Upper lobe of left lung (tissue), 6 donors: Measurements from ENCODE around the gene KIRREL2. TPM values are rescaled to one million over a fixed set of nuclear protein-coding genes. Genes with fewer than 3 reads are reported as not detected.
"Not testable (repeated sequence)": the region's sequence is repeated elsewhere in the genome, so short reads cannot be mapped to it uniquely, and the experiment has no call there.

Experiments used
- ATAC-seq, 2 donors: fragments of 200-7000 bp; cut with Tn5 transposase; one replicate each; pipeline ENCODE4 v1.9.1; 2022; ENCODE audit warnings: mild to moderate bottlenecking in 2 of 2, moderate library complexity in 2 of 2; ENCODE audit not compliant: low FRiP score in 2 of 2
- DNase-seq, 2 donors: peaks; one replicate each; pipeline ENCODE4 v3.0.0-alpha.2; 2019 to 2020
- H3K27ac ChIP-seq, 4 donors: fragments of 200-600 bp; sonication (generic); one replicate each; pipeline ENCODE4 v1.5.1; 2016 to 2019
- H3K27me3 ChIP-seq, 4 donors: fragments of 200-600 bp; sonication (generic); one replicate each; pipeline ENCODE4 v1.5.1; 2017 to 2019
- H3K36me3 ChIP-seq, 4 donors: fragments of 200-600 bp; sonication (generic); one replicate each; pipeline ENCODE4 v1.5.1; 2016 to 2019
- H3K4me1 ChIP-seq, 4 donors: fragments of 200-600 bp; sonication (generic); one replicate each; pipeline ENCODE4 v1.5.1; 2018 to 2019
- H3K4me3 ChIP-seq, 4 donors: fragments of 200-600 bp; sonication (generic); one replicate each; pipeline ENCODE4 v1.5.1; 2017 to 2019; ENCODE audit warnings: mild to moderate bottlenecking in 2 of 4, moderate library complexity in 1 of 4
- H3K9me3 ChIP-seq, 4 donors: fragments of 200-600 bp; sonication (generic); one replicate each; pipeline ENCODE4 v1.5.1; 2018 to 2019
- EP300 ChIP-seq, 4 donors: sonication (generic); formaldehyde crosslinking; IDR thresholded peaks; one replicate each; pipeline ENCODE4 v1.5.1; 2017; ENCODE audit warnings: antibody characterized with exemption in 4 of 4, control low read depth in 2 of 4
- POLR2A ChIP-seq, 4 donors: fragments of 450-650 bp; IDR thresholded peaks; one replicate each; pipeline ENCODE4 v1.5.1; 2016 to 2017; ENCODE audit warnings: antibody characterized with exemption in 4 of 4, mild to moderate bottlenecking in 2 of 4
- POLR2AphosphoS5 ChIP-seq, 2 donors: sonication (generic); formaldehyde crosslinking; IDR thresholded peaks; one replicate each; pipeline ENCODE4 v1.5.1; 2017; ENCODE audit warnings: antibody characterized with exemption in 2 of 2
- WGBS, 2 donors: methylation state at CpG; one replicate each; pipeline ENCODE4 v1.1.5; 2017 to 2018; 5-methylcytosine and 5-hydroxymethylcytosine counted together
- total RNA-seq, 6 donors: library from RNA; depleted of rRNA in 4 of 6; stranded (reverse); fragments of >200 nt in 4 of 6; gene quantifications; one replicate each; pipeline versions ENCODE4 v1.1.0 to v1.2.1, GENCODE V29; 2016 to 2021
- TF ChIP-seq, protein P1 (sequence below), 6 experiments: fragments of 450-650 bp in 4 of 6; fragments of 200-600 bp in 2 of 6; sonication (generic) in 2 of 6; IDR thresholded peaks; one replicate each; pipeline ENCODE4 v1.5.1; 2016 to 2019; ENCODE audit warnings: antibody characterized with exemption in 6 of 6
- donor health status: DM: no; HTN: no; CAD: no; lungs with moderate emphysema.
- donor health status: DM: no; HTN: yes; CAD: no; lungs with severe emphysema.

KIRREL2 gene
- total RNA-seq, 6 donors from 2014 or later, result 0.07 TPM; not detected in 5

DNA sequence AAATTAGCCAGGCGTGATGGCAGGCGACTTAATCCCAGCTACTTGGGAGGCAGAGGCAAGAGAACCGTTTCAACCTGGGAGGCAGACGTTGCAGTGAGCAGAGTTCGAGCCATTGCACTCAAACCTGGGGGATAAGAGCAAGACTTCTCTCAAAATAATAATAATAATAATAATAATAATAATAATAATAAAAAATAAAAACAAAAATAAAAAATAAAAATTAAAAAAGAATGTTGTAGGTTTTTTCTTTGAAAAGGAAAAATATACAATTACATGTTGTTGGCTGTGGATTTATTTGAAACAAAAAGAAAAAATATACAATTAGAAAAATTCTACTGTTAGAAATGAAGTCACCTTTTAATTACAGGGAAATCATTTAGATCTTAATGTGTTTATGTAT, 32.6 kb upstream of the KIRREL2 start:
- no peaks in the 10 kb centered on the region for H3K9me3 ChIP-seq
- no peaks in the 10 kb centered on the region for H3K4me1 ChIP-seq
- no peak overlapping the region for H3K27ac ChIP-seq
- H3K4me3 ChIP-seq, result no peak overlapping the region
- H3K36me3 ChIP-seq, result no peaks in the 10 kb centered on the region
- WGBS, 2 donors, result 74 to 78% methylated on average over 5 of the region's 5 CpGs
- TF ChIP-seq, protein P1, sequence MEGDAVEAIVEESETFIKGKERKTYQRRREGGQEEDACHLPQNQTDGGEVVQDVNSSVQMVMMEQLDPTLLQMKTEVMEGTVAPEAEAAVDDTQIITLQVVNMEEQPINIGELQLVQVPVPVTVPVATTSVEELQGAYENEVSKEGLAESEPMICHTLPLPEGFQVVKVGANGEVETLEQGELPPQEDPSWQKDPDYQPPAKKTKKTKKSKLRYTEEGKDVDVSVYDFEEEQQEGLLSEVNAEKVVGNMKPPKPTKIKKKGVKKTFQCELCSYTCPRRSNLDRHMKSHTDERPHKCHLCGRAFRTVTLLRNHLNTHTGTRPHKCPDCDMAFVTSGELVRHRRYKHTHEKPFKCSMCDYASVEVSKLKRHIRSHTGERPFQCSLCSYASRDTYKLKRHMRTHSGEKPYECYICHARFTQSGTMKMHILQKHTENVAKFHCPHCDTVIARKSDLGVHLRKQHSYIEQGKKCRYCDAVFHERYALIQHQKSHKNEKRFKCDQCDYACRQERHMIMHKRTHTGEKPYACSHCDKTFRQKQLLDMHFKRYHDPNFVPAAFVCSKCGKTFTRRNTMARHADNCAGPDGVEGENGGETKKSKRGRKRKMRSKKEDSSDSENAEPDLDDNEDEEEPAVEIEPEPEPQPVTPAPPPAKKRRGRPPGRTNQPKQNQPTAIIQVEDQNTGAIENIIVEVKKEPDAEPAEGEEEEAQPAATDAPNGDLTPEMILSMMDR (IDR thresholded peaks at IDR 0.05), result no peak
- TF ChIP-seq POLR2AphosphoS5 (IDR thresholded peaks at IDR 0.05) (no peak), POLR2A (IDR thresholded peaks at IDR 0.05) (no peak), EP300 (IDR thresholded peaks at IDR 0.05) (no peak)
- H3K27me3 ChIP-seq, result no peaks in the 10 kb centered on the region
- no peak for DNase-seq
- ATAC-seq, result no peak

DNA sequence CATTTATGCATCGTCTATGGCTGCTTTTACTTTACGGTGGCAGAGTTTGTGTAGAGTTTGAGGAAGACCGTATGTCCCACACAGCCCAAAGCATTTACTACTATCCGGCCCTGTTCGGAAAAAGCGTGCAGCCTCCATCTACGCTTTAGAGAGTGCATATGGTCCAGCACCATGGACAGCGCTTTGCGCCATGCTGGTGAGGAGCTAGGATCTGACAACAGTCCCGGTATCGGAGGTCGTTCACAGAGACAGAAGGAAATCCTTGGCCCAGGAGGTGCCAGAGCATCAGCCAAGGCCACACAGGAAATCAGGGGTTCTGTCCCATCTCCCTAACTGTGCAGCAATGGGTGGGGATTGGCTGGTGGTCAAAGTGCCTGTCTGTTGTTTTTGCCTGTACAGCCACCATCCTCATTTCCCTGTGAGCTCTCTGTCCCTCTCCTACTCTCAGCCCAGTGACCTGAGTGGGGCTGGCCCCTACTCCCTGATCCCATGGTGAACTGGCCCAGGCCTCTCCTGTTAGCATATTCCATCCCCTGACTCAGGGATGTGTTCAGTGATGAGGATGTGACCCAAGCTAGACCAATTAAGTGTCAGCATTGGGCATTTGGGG, 27.9 kb upstream of the KIRREL2 start:
- no peaks in the 10 kb centered on the region for H3K4me1 ChIP-seq
- no peaks in the 10 kb centered on the region for H3K27me3 ChIP-seq

DNA sequence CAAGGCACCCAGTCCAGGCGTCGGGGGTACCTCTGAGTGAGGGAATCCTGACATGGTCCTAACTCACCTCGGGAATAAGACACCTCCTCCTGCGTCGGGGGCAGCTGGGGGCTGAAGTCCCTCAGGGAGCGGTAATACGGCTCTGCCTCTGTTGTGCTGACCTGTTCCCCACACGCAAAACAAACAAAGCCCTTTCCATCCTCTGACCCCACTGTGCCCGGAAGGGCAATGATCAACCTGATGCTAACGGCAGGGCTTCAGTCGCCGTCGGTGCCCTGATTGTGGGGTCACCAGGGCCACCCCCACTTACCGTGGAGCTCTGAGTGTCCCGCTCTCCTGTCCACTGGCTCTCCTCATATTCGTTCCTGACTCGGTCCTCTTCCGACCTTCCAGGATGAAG, 25.7 kb upstream of the KIRREL2 start:
- ATAC-seq, result no peak

More for the DNA sequence above, 27.9 kb upstream of the KIRREL2 start:
- Histone ChIP-seq H3K36me3 (no peaks in the 10 kb centered on the region), H3K4me3 (no peak overlapping the region), H3K9me3 (no peaks in the 10 kb centered on the region), H3K27ac (no peak overlapping the region)
- DNase-seq, result no peak
- 12% methylated on average over 12 of the region's 12 CpGs for WGBS, 2 donors
- ATAC-seq, result peak; percentile 38 to 49
- TF ChIP-seq, protein P1 (IDR thresholded peaks at IDR 0.05), result no peak
- TF ChIP-seq POLR2A (IDR thresholded peaks at IDR 0.05) (no peak), POLR2AphosphoS5 (IDR thresholded peaks at IDR 0.05) (no peak), EP300 (IDR thresholded peaks at IDR 0.05) (no peak)

DNA sequence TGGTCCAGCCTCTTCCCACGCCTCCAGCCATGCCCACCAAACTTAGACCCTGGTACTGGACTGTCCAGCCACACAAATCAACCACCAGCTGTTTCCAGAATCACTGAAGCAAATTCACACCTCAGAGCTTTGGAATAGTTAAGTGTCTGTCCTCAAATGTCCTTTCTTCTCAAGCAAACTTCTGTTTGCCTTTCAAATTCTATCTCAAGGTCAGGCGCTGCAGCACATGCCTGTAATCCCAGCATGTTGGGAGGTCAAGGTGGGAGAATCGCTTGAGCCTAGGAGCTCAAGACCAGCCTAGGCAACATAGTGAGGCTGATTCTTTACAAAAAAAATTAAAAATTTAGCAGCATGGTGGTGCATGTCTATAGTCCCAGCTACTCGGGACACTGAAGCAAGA, 24.7 kb upstream of the KIRREL2 start:
- no peaks in the 10 kb centered on the region for H3K27me3 ChIP-seq
- ATAC-seq (no peak), DNase-seq (no peak)
- H3K27ac ChIP-seq, result no peak overlapping the region
- TF ChIP-seq POLR2A (IDR thresholded peaks at IDR 0.05), result no peak
- TF ChIP-seq, protein P1 (IDR thresholded peaks at IDR 0.05), result no peak
- TF ChIP-seq POLR2AphosphoS5 (IDR thresholded peaks at IDR 0.05), result no peak
- no peak for TF ChIP-seq EP300 (IDR thresholded peaks at IDR 0.05)
- H3K4me3 ChIP-seq, result no peak overlapping the region
- no peaks in the 10 kb centered on the region for H3K9me3 ChIP-seq
- no peaks in the 10 kb centered on the region for H3K4me1 ChIP-seq
- 73 to 77% methylated on average over 4 of the region's 4 CpGs for WGBS, 2 donors
- H3K36me3 ChIP-seq, result no peaks in the 10 kb centered on the region

More for the DNA sequence above, 25.7 kb upstream of the KIRREL2 start:
- no peaks in the 10 kb centered on the region for H3K9me3 ChIP-seq
- no peaks in the 10 kb centered on the region for H3K4me1 ChIP-seq
- H3K36me3 ChIP-seq, result no peaks in the 10 kb centered on the region
- TF ChIP-seq POLR2A (IDR thresholded peaks at IDR 0.05) (no peak), EP300 (IDR thresholded peaks at IDR 0.05) (no peak), POLR2AphosphoS5 (IDR thresholded peaks at IDR 0.05) (no peak)
- TF ChIP-seq, protein P1 (IDR thresholded peaks at IDR 0.05), result no peak
- 67 to 85% methylated on average over 10 to 18 of the region's 18 CpGs for WGBS, 2 donors
- no peak for DNase-seq
- no peak overlapping the region for H3K27ac ChIP-seq
- no peaks in the 10 kb centered on the region for H3K27me3 ChIP-seq
- H3K4me3 ChIP-seq, result no peak overlapping the region

DNA sequence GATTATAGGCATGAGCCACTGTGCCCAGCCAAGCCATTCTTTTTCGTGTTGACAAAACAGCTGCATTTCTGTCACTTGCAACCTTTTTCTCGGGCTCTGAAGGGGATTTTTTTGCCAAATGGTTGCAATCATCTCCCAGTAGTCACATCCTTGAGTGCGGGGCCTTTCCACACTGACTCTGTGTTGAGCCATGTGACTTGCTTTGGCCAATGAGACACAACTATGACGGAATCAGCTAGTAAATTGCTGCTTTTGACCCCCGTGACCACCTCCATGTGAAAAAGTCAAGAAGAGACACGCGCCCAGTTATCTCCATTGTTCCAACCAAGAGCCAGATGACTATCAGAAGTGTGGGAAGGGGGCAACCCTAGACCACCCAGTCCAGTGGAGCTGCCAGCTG, 22.7 kb upstream of the KIRREL2 start:
- DNase-seq (no peak), ATAC-seq (no peak)
- Histone ChIP-seq H3K4me1 (no peaks in the 10 kb centered on the region), H3K27ac (no peak overlapping the region), H3K9me3 (peaks cover 0 to 10% (median 2%) of the 10 kb centered on the region in 4 donors), H3K4me3 (no peak overlapping the region), H3K27me3 (no peaks in the 10 kb centered on the region), H3K36me3 (no peaks in the 10 kb centered on the region)
- TF ChIP-seq, protein P1 (IDR thresholded peaks at IDR 0.05), result no peak
- TF ChIP-seq EP300 (IDR thresholded peaks at IDR 0.05), result no peak
- no peak for TF ChIP-seq POLR2A (IDR thresholded peaks at IDR 0.05)
- no peak for TF ChIP-seq POLR2AphosphoS5 (IDR thresholded peaks at IDR 0.05)
- WGBS, 2 donors, result 59 to 61% methylated on average over 6 to 7 of the region's 7 CpGs

DNA sequence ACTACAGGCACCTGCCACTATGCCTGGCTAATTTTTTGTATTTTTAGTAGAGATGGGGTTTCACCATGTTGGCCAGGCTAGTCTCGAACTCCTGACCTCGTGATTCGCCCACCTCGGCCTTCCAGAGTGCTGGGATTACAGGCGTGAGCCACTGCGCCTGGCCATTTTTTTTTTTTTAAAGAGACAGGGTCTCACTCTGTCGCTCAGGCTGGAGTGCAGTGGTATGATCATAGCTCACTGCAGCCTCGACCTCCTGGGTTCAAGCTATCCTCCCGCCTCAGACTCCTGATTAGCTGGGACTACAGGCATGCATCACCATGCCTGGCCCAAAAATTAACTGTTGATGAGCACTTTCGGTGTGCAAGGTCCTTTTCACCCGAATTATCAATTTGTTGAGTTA, 20.6 kb upstream of the KIRREL2 start:
- 54 to 58% methylated on average over 11 of the region's 11 CpGs for WGBS, 2 donors
- not testable (repeated sequence) for H3K27ac ChIP-seq, H3K27me3 ChIP-seq, ATAC-seq, H3K36me3 ChIP-seq, DNase-seq, H3K4me3 ChIP-seq, H3K4me1 ChIP-seq
- H3K9me3 ChIP-seq, result peaks cover 0 to 16% (median 2%) of the 10 kb centered on the region in 4 donors
